Tibial nerve (tissue), 4 donors: ENCODE data around the gene HTR3A. TPM values are rescaled to one million over a fixed set of nuclear protein-coding genes. Genes with fewer than 3 reads are reported as not detected.

Experiments used
- DNase-seq, 2 donors: peaks; one replicate each; pipeline ENCODE4 v3.0.0-alpha.2; 2019; ENCODE audit warnings: low spot score in 2 of 2
- H3K27ac ChIP-seq, 4 donors: fragments of 200-600 bp; sonication (generic) in 3 of 4; one replicate each; pipeline ENCODE4 v1.5.1; 2017 to 2019; ENCODE audit warnings: mild to moderate bottlenecking in 1 of 4
- H3K27me3 ChIP-seq, 2 donors: fragments of 200-600 bp; sonication (generic) in 1 of 2; one replicate each; pipeline versions ENCODE4 v1.5.1 to v1.6.0; 2017 to 2019
- H3K36me3 ChIP-seq, 3 donors: fragments of 200-600 bp; sonication (generic); one replicate each; pipeline ENCODE4 v1.5.1; 2018 to 2019
- H3K4me1 ChIP-seq, 4 donors: fragments of 200-600 bp; sonication (generic) in 3 of 4; one replicate each; pipeline ENCODE4 v1.5.1; 2017 to 2019
- H3K4me3 ChIP-seq, 4 donors: fragments of 200-600 bp; sonication (generic) in 3 of 4; one replicate each; pipeline ENCODE4 v1.5.1; 2017 to 2019; ENCODE audit warnings: mild to moderate bottlenecking in 1 of 4, moderate library complexity in 1 of 4
- H3K9me3 ChIP-seq, 4 donors: fragments of 200-600 bp; sonication (generic) in 3 of 4; one replicate each; pipeline ENCODE4 v1.5.1; 2017 to 2019
- EP300 ChIP-seq, 2 donors: sonication (generic); formaldehyde crosslinking; IDR thresholded peaks; one replicate each; pipeline ENCODE4 v1.6.1; 2017; ENCODE audit warnings: antibody characterized with exemption in 2 of 2, mild to moderate bottlenecking in 1 of 2
- POLR2A ChIP-seq, 2 donors: fragments of 450-650 bp; IDR thresholded peaks; one replicate each; pipeline ENCODE4 v1.6.1; 2017; ENCODE audit warnings: antibody characterized with exemption in 2 of 2, mild to moderate bottlenecking in 2 of 2, moderate library complexity in 2 of 2
- WGBS, 2 donors: methylation state at CpG; one replicate each; pipeline ENCODE4 v1.1.5; 2018; 5-methylcytosine and 5-hydroxymethylcytosine counted together
- total RNA-seq, 4 donors: library from RNA; depleted of rRNA; stranded (reverse); fragments of >200 nt; gene quantifications; one replicate each; pipeline ENCODE4 v1.1.0, GENCODE V29; 2016
- TF ChIP-seq, protein P1 (sequence below), 5 experiments: fragments of 200-600 bp in 3 of 5; fragments of 450-650 bp in 2 of 5; sonication (generic) in 3 of 5; IDR thresholded peaks; one replicate each; pipeline ENCODE4 v1.5.1; 2016 to 2019; ENCODE audit warnings: antibody characterized with exemption in 5 of 5, mild to moderate bottlenecking in 3 of 5, moderate library complexity in 2 of 5

HTR3A gene
- total RNA-seq, 4 donors from 2014 or later = not detected

DNA sequence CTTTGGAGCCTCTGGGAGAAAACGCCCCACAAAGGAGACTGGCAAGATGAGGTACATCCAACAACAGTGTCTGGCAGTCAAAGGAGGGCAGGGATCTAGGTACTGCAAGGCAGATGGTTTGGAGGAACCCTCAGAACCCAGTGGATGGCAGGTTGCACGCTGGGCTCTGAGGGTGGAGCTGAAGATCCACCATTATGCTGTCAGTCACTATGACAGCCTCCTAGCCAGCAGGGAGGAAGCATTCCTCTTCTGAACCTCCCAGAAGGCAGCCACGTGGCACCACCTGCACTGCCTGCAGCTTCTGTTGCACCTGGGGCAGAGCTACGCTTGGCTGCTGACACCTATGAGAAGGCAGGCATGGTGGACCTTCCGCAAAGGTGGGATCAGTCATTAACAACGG is 40.2 kb downstream of the HTR3A start:
- Histone ChIP-seq H3K27ac (no peak overlapping the region), H3K36me3 (no peaks in the 10 kb centered on the region), H3K4me1 (no peaks in the 10 kb centered on the region), H3K27me3 (peaks cover 0 to 4% of the 10 kb centered on the region in 2 donors), H3K9me3 (no peaks in the 10 kb centered on the region), H3K4me3 (no peak overlapping the region)
- 58 to 63% methylated on average over 6 of the region's 6 CpGs for WGBS, 2 donors
- no peak for TF ChIP-seq POLR2A (IDR thresholded peaks at IDR 0.05)
- TF ChIP-seq, protein P1, sequence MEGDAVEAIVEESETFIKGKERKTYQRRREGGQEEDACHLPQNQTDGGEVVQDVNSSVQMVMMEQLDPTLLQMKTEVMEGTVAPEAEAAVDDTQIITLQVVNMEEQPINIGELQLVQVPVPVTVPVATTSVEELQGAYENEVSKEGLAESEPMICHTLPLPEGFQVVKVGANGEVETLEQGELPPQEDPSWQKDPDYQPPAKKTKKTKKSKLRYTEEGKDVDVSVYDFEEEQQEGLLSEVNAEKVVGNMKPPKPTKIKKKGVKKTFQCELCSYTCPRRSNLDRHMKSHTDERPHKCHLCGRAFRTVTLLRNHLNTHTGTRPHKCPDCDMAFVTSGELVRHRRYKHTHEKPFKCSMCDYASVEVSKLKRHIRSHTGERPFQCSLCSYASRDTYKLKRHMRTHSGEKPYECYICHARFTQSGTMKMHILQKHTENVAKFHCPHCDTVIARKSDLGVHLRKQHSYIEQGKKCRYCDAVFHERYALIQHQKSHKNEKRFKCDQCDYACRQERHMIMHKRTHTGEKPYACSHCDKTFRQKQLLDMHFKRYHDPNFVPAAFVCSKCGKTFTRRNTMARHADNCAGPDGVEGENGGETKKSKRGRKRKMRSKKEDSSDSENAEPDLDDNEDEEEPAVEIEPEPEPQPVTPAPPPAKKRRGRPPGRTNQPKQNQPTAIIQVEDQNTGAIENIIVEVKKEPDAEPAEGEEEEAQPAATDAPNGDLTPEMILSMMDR (IDR thresholded peaks at IDR 0.05) = no peak
- no peak for TF ChIP-seq EP300 (IDR thresholded peaks at IDR 0.05)
- DNase-seq = no peak

- Histone ChIP-seq H3K36me3 (no peaks in the 10 kb centered on the region), H3K4me1 (no peaks in the 10 kb centered on the region), H3K4me3 (no peak overlapping the region), H3K27me3 (peaks cover 0 to 4% of the 10 kb centered on the region in 2 donors), H3K9me3 (no peaks in the 10 kb centered on the region), H3K27ac (no peak overlapping the region)
- no peak for TF ChIP-seq POLR2A (IDR thresholded peaks at IDR 0.05)
- TF ChIP-seq, protein P1 (IDR thresholded peaks at IDR 0.05) = no peak
- no peak for TF ChIP-seq EP300 (IDR thresholded peaks at IDR 0.05)
- 74 to 81% methylated on average over 2 of the region's 2 CpGs for WGBS, 2 donors
- no peak for DNase-seq
Measured at GRCh38 chr11:114016986-114017385, 42.1 kb downstream of the HTR3A start.

DNA sequence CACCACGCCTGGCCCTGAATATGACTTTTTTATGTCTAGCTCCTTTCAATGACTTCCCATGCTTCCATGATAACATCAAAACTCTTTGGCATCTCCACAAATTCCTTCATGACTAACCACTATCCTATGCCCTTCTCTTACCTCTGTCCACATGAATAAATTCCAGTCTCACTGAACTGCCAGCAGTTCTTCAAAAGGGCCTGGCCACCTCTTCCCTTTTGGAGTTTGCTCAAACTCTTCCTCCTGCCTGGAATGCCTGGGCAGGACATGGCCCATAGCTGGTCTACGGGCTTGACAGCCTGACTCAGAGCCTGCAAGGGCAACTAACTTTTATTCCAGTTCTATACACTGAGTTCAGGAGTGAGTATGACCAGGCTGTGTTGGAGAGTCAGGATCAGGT is 42.8 kb downstream of the HTR3A start:
- Histone ChIP-seq H3K4me3 (no peak overlapping the region), H3K9me3 (no peaks in the 10 kb centered on the region), H3K27me3 (peaks cover 0 to 3% of the 10 kb centered on the region in 2 donors), H3K4me1 (no peaks in the 10 kb centered on the region), H3K27ac (no peak overlapping the region), H3K36me3 (no peaks in the 10 kb centered on the region)
- no peak for DNase-seq
- TF ChIP-seq, protein P1 (IDR thresholded peaks at IDR 0.05) = no peak
- TF ChIP-seq POLR2A (IDR thresholded peaks at IDR 0.05) = no peak
- no peak for TF ChIP-seq EP300 (IDR thresholded peaks at IDR 0.05)
- 50 to 76% methylated on average over 2 of the region's 2 CpGs for WGBS, 2 donors

DNA sequence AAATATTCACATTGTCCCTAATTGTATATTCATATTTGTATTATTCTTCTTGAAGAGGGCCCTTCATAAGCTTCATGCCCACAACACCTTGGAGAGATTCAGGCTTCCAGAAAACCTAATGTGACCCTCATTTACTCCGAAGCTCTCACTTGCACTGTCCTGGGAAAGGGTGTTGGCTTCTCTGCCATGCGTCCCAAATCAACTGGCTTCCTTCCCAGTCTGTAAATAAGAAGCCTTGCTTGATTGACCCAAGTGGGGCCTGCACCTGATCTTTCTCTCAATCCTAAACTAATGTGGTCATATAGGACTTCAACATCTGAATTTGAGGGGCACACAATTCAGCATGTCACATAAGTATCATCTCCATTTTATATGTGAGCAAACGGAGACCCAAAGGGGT is 44.1 kb downstream of the HTR3A start:
- Histone ChIP-seq H3K4me1 (no peaks in the 10 kb centered on the region), H3K4me3 (no peak overlapping the region), H3K9me3 (no peaks in the 10 kb centered on the region), H3K27me3 (no peaks in the 10 kb centered on the region), H3K36me3 (no peaks in the 10 kb centered on the region), H3K27ac (no peak overlapping the region)
- no peak for TF ChIP-seq POLR2A (IDR thresholded peaks at IDR 0.05)
- TF ChIP-seq EP300 (IDR thresholded peaks at IDR 0.05) = no peak
- TF ChIP-seq, protein P1 (IDR thresholded peaks at IDR 0.05) = no peak
- DNase-seq = no peak
- WGBS, 2 donors = 79 to 88% methylated on average over 3 of the region's 3 CpGs

DNA sequence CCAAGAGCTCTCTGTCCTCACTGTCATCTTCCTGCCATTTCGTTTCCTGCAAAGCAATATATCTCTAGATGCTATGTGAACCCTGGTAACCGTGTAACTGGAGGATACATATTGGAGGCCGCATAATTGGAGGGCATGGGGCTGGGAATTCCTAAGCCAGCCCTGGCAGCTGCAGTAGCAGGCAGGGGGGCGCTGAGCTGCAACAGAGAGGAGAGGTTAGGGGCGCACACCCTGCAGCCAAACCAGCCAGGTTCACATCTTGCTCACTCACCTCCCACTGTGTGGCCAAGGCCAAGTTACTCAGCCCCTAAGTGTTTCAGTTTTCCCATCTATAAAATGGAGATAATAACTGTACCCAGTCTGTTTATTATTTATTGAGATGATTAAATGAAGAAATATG is 44.7 kb downstream of the HTR3A start:
- no peaks in the 10 kb centered on the region for H3K27me3 ChIP-seq

More for the DNA sequence above, 44.7 kb downstream of the HTR3A start:
- 72 to 85% methylated on average over 5 of the region's 5 CpGs for WGBS, 2 donors
- no peaks in the 10 kb centered on the region for H3K4me1 ChIP-seq
- H3K9me3 ChIP-seq = no peaks in the 10 kb centered on the region
- DNase-seq = no peak
- H3K27ac ChIP-seq = no peak overlapping the region
- no peak overlapping the region for H3K4me3 ChIP-seq
- TF ChIP-seq POLR2A (IDR thresholded peaks at IDR 0.05) (no peak), EP300 (IDR thresholded peaks at IDR 0.05) (no peak)
- TF ChIP-seq, protein P1 (IDR thresholded peaks at IDR 0.05) = no peak
- no peaks in the 10 kb centered on the region for H3K36me3 ChIP-seq
